Measurements from ENCODE around the gene GPR158. TPM values are rescaled to one million over a fixed set of nuclear protein-coding genes. Genes with fewer than 3 reads are reported as not detected.

Gene GPR158
- total RNA-seq, 1 experiment from 2014 or later: not detected

- ChIA-PET CTCF (no interaction called here), POLR2A (ENCODE audit: unreplicated experiment) (interaction anchor here (0.6 kb wide), 1 partner anchor 951 kb away, joined by 4 read pairs; no protein-coding TSS in a partner anchor)
- no peak overlapping the region for H3K27ac ChIP-seq (ENCODE audit: low read length)
- H3K9ac ChIP-seq (ENCODE audit: low read length): no peak overlapping the region
- no TSS peak for BruUV-seq (replicated peaks)
- H3K4me3 ChIP-seq (ENCODE audit: low read length): no peak overlapping the region
- peak; percentile 58 for ATAC-seq
- no peaks in the 10 kb centered on the region for H3K4me1 ChIP-seq (ENCODE audit: insufficient read depth, low read length)
- H3K4me2 ChIP-seq (ENCODE audit: low read length): no peak overlapping the region
- peak; percentile 75 for DNase-seq
- intact Hi-C loops (cut with micrococcal nuclease): no loop called here
- H3K9me3 ChIP-seq (ENCODE audit: low read length): no peaks in the 10 kb centered on the region
- no peaks in the 10 kb centered on the region for H3F3A ChIP-seq (ENCODE audit: low read length, unreplicated experiment)
- H3K27me3 ChIP-seq (ENCODE audit: low read length): no peaks in the 10 kb centered on the region
- no peaks in the 10 kb centered on the region for H3K79me2 ChIP-seq (ENCODE audit: low read length)
- no peaks in the 10 kb centered on the region for H3K9me2 ChIP-seq (replicated peaks; ENCODE audit: low read length)
- TF ChIP-seq CTCF (conservative IDR thresholded peaks at IDR 0.05; ENCODE audit: low read depth, low read length): no peak
- TF ChIP-seq EZH2phosphoT487 (IDR thresholded peaks at IDR 0.05; ENCODE audit: borderline replicate concordance, low read length): no peak
- no peaks in the 10 kb centered on the region for H3K36me3 ChIP-seq (ENCODE audit: low read depth, low read length)
- H4K20me1 ChIP-seq (ENCODE audit: low read length): no peaks in the 10 kb centered on the region
- no peak overlapping the region for H2AFZ ChIP-seq (ENCODE audit: low read length)
Observed at GRCh38 chr10:25294032-25294926, 119.5 kb downstream of the GPR158 start.

DNA sequence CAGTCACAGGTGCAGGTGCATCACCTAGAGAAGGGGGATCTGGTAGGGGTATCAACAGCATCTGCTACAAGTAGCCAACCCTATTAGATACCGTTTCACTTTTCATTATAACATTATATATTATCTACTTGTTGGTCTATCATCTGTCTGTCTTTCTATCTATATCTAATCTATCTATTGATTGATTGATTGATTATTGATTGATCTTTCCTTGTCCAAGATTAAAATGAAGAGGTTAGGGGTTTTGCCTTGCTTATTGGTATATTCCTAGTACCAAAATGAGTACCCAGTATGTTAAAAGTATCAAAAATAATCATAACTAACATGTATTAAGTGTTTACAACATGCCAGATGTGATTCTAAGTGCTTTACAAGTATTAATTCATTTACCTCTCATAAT is 121.5 kb downstream of the GPR158 start:
- H3K27ac ChIP-seq (ENCODE audit: low read length): no peak overlapping the region
- no TSS peak for BruUV-seq (replicated peaks)
- DNase-seq (no peak), ATAC-seq (no peak)
- H2AFZ ChIP-seq (ENCODE audit: low read length): no peak overlapping the region
- H3K36me3 ChIP-seq (ENCODE audit: low read depth, low read length): no peaks in the 10 kb centered on the region
- TF ChIP-seq EZH2phosphoT487 (IDR thresholded peaks at IDR 0.05; ENCODE audit: borderline replicate concordance, low read length): no peak
- no peak for TF ChIP-seq EZH2 (IDR thresholded peaks at IDR 0.05; ENCODE audit: low read length, unreplicated experiment)
- no peak for TF ChIP-seq CTCF (conservative IDR thresholded peaks at IDR 0.05; ENCODE audit: low read depth, low read length)
- POLR2A ChIA-PET (ENCODE audit: unreplicated experiment): no interaction called here
- H3F3A ChIP-seq (ENCODE audit: low read length, unreplicated experiment): no peaks in the 10 kb centered on the region
- no peaks in the 10 kb centered on the region for H4K20me1 ChIP-seq (ENCODE audit: low read length)
- no peaks in the 10 kb centered on the region for H3K9me2 ChIP-seq (replicated peaks; ENCODE audit: low read length)
- H3K4me2 ChIP-seq (ENCODE audit: low read length): no peak overlapping the region
- intact Hi-C loops (cut with micrococcal nuclease): no loop called here
- no peak overlapping the region for H3K9ac ChIP-seq (ENCODE audit: low read length)
- H3K4me3 ChIP-seq (ENCODE audit: low read length): no peak overlapping the region
- no peaks in the 10 kb centered on the region for H3K4me1 ChIP-seq (ENCODE audit: insufficient read depth, low read length)
- CTCF ChIA-PET: no interaction called here
- 0 out of 2 replicates have a peak, but pooled peaks cover 4% of the 10 kb centered on the region for H3K27me3 ChIP-seq (ENCODE audit: low read length)
- no peaks in the 10 kb centered on the region for H3K79me2 ChIP-seq (ENCODE audit: low read length)
- no peaks in the 10 kb centered on the region for H3K9me3 ChIP-seq (ENCODE audit: low read length)

DNA sequence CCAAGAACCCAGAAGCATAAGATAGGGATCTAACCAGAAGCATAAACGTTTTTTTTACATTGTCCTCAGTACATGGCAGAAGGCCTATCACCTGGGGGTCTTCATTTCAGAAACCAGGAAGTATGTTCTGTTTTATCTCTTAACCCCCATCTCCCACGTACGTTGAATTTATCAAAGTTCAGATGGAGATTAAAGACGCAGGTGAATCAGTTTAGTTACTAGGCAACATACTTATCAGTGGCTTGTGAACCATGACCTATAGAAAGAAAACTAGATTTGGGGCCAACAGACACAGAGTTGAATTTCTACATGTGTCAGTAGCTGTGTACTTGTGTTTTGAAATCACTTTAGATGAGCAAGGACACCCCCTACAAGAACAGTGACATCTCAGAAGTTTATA is 122.7 kb downstream of the GPR158 start:
- TF ChIP-seq CTCF (conservative IDR thresholded peaks at IDR 0.05; ENCODE audit: low read depth, low read length): no peak
- TF ChIP-seq EZH2 (IDR thresholded peaks at IDR 0.05; ENCODE audit: low read length, unreplicated experiment): no peak
- TF ChIP-seq EZH2phosphoT487 (IDR thresholded peaks at IDR 0.05; ENCODE audit: borderline replicate concordance, low read length): no peak
- intact Hi-C loops (cut with micrococcal nuclease): no loop called here
- Histone ChIP-seq H3K36me3 (ENCODE audit: low read depth, low read length) (no peaks in the 10 kb centered on the region), H3K4me1 (ENCODE audit: insufficient read depth, low read length) (no peaks in the 10 kb centered on the region), H3K9me3 (ENCODE audit: low read length) (no peaks in the 10 kb centered on the region), H4K20me1 (ENCODE audit: low read length) (no peaks in the 10 kb centered on the region), H3K27ac (ENCODE audit: low read length) (no peak overlapping the region), H3K9me2 (replicated peaks; ENCODE audit: low read length) (no peaks in the 10 kb centered on the region), H3K79me2 (ENCODE audit: low read length) (no peaks in the 10 kb centered on the region), H3K4me2 (ENCODE audit: low read length) (no peak overlapping the region), H3K9ac (ENCODE audit: low read length) (no peak overlapping the region), H3K4me3 (ENCODE audit: low read length) (no peak overlapping the region), H2AFZ (ENCODE audit: low read length) (no peak overlapping the region), H3K27me3 (ENCODE audit: low read length) (0 out of 2 replicates have a peak, but pooled peaks cover 4% of the 10 kb centered on the region), H3F3A (ENCODE audit: low read length, unreplicated experiment) (no peaks in the 10 kb centered on the region)
- CTCF ChIA-PET: no interaction called here
- ATAC-seq (no peak), DNase-seq (no peak)
- BruUV-seq (replicated peaks): no TSS peak
- POLR2A ChIA-PET (ENCODE audit: unreplicated experiment): no interaction called here

All from PC-3 (cell line).